PC-3 (cell line): ENCODE measurements around the gene TXK.

Experiments used
- EZH2 ChIP-seq: fragments of 300-600 bp; sonication (generic); IDR thresholded peaks from one replicate; pipeline ENCODE4 v1.6.1; 2017; ENCODE audit warnings: antibody characterized with exemption, mild to moderate bottlenecking, low read length; ENCODE audit not compliant: unreplicated experiment
- EZH2phosphoT487 ChIP-seq: fragments of 300-600 bp; sonication (generic); IDR thresholded peaks from 2 replicates; pipeline ENCODE4 v1.6.1; 2018; ENCODE audit warnings: mild to moderate bottlenecking, antibody characterized with exemption, low read length, borderline replicate concordance
- TF ChIP-seq, protein P1 (sequence below): fragments of 300-600 bp; sonication (generic); conservative IDR thresholded peaks from 2 replicates; pipeline ENCODE4 v1.5.1; 2017; ENCODE audit warnings: antibody characterized with exemption, low read depth, mild to moderate bottlenecking, low read length

DNA sequence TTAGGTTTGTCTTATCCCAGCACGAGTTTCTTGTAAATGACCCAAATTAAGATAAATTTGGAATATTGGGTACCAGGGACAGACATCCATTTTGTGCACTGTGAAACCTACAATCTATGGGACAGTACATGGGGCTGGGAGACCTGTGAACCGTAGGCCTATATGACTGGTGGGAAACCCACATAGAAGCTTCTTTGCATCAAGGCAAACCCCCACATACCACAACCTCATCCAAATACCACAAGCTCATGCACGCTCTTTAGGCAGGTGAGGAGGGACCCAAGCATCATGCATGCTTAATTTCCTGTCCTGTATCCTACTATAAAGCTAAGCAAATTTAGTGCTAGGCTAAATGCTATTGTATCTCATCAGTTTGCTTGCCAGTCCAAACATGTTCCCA lies 69.7 kb downstream of the TXK start:
- TF ChIP-seq EZH2 (no peak), EZH2phosphoT487 (no peak)
- TF ChIP-seq, protein P1, sequence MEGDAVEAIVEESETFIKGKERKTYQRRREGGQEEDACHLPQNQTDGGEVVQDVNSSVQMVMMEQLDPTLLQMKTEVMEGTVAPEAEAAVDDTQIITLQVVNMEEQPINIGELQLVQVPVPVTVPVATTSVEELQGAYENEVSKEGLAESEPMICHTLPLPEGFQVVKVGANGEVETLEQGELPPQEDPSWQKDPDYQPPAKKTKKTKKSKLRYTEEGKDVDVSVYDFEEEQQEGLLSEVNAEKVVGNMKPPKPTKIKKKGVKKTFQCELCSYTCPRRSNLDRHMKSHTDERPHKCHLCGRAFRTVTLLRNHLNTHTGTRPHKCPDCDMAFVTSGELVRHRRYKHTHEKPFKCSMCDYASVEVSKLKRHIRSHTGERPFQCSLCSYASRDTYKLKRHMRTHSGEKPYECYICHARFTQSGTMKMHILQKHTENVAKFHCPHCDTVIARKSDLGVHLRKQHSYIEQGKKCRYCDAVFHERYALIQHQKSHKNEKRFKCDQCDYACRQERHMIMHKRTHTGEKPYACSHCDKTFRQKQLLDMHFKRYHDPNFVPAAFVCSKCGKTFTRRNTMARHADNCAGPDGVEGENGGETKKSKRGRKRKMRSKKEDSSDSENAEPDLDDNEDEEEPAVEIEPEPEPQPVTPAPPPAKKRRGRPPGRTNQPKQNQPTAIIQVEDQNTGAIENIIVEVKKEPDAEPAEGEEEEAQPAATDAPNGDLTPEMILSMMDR = no peak
